GM12864 (cell line): Measurements from ENCODE around the gene GRID1.

Experiments used
- DNase-seq: peaks from one replicate; pipeline ENCODE4 v3.0.0-alpha.2; 2011; ENCODE audit warnings: low read depth
- H3K4me3 ChIP-seq: 2 replicates; pipeline ENCODE4 v1.5.1; 2011; ENCODE audit warnings: mild to moderate bottlenecking, low read depth, low read length, control low read depth
- CTCF ChIP-seq: IDR thresholded peaks from 2 replicates; pipeline ENCODE4 v1.5.1; 2011; ENCODE audit warnings: low read depth, mild to moderate bottlenecking, moderate library complexity, low read length, control low read depth, inconsistent platforms; ENCODE audit errors: missing control alignments

GRID1 gene

GRCh38 chr10:86135191-86135590 is 231.4 kb downstream of the GRID1 start:
- no peak for TF ChIP-seq CTCF
- H3K4me3 ChIP-seq: no peak overlapping the region
- no peak for DNase-seq

- no peak for DNase-seq
- no peak overlapping the region for H3K4me3 ChIP-seq
- no peak for TF ChIP-seq CTCF
Measured at GRCh38 chr10:86130737-86131475, 235.7 kb downstream of the GRID1 start.

GRCh38 chr10:86130041-86130440 is 236.6 kb downstream of the GRID1 start:
- DNase-seq: no peak
- no peak for TF ChIP-seq CTCF
- H3K4me3 ChIP-seq: no peak overlapping the region

GRCh38 chr10:86128360-86128759 is 238.2 kb downstream of the GRID1 start:
- TF ChIP-seq CTCF: no peak
- H3K4me3 ChIP-seq: no peak overlapping the region
- no peak for DNase-seq

- no peak overlapping the region for H3K4me3 ChIP-seq
- no peak for TF ChIP-seq CTCF
- no peak for DNase-seq
Measured at GRCh38 chr10:86127274-86127819, 239.2 kb downstream of the GRID1 start.

- no peak for DNase-seq
- TF ChIP-seq CTCF: no peak
- no peak overlapping the region for H3K4me3 ChIP-seq
Measured at GRCh38 chr10:86124734-86125133, 241.9 kb downstream of the GRID1 start.

GRCh38 chr10:86123715-86124114 is 242.9 kb downstream of the GRID1 start:
- no peak for TF ChIP-seq CTCF
- no peak for DNase-seq
- H3K4me3 ChIP-seq: no peak overlapping the region
